HepG2 (cell line): ENCODE data around the gene GAN. TPM values are rescaled to one million over a fixed set of nuclear protein-coding genes. Genes with fewer than 3 reads are reported as not detected.

Experiments used
- ATF5 ChIP-seq: sonication (generic); formaldehyde crosslinking; IDR thresholded peaks from 2 replicates; pipeline ENCODE4 v1.4.0; 2020; ENCODE audit warnings: mild to moderate bottlenecking, low read depth, missing genetic modification reagents
- CTCF ChIP-seq: sonication (generic); formaldehyde crosslinking; IDR thresholded peaks from 2 replicates; pipeline ENCODE4 v1.5.0; 2020; ENCODE audit warnings: mild to moderate bottlenecking, missing genetic modification reagents, moderate library complexity
- ELF1 ChIP-seq: sonication (generic); formaldehyde crosslinking; IDR thresholded peaks from 2 replicates; pipeline ENCODE4 v1.4.0; 2020; ENCODE audit warnings: missing genetic modification reagents
- GMEB2 ChIP-seq: IDR thresholded peaks from 2 replicates; pipeline ENCODE4 v1.6.1; 2016; ENCODE audit warnings: missing biosample characterization, missing genetic modification reagents, low read depth
- HNRNPUL1 ChIP-seq: fragments of 200-400 bp; formaldehyde crosslinking; IDR thresholded peaks from 2 replicates; pipeline ENCODE4 v1.6.1; 2017; ENCODE audit warnings: low read depth, mild to moderate bottlenecking, low read length, moderate library complexity
- KLF9 ChIP-seq: IDR thresholded peaks from 2 replicates; pipeline ENCODE4 v1.6.1; 2016; ENCODE audit warnings: low read depth
- MEIS2 ChIP-seq: sonication (generic); formaldehyde crosslinking; IDR thresholded peaks from 2 replicates; pipeline ENCODE4 v1.9.0; 2021; ENCODE audit warnings: mild to moderate bottlenecking, missing genetic modification reagents
- SALL2 ChIP-seq: sonication (generic); formaldehyde crosslinking; IDR thresholded peaks from 2 replicates; pipeline ENCODE4 v1.8.1; 2023; ENCODE audit warnings: mild to moderate bottlenecking, missing genetic modification reagents, inconsistent platforms
- SNAPC4 ChIP-seq: sonication (generic); formaldehyde crosslinking; IDR thresholded peaks from 2 replicates; pipeline ENCODE4 v1.4.0; 2020; ENCODE audit warnings: mild to moderate bottlenecking, missing genetic modification reagents
- ZNF512B ChIP-seq: sonication (generic); formaldehyde crosslinking; IDR thresholded peaks from 2 replicates; pipeline ENCODE4 v1.5.1; 2020; ENCODE audit warnings: missing genetic modification reagents, mild to moderate bottlenecking, borderline replicate concordance
- ZNF672 ChIP-seq: sonication (generic); formaldehyde crosslinking; IDR thresholded peaks from 2 replicates; pipeline ENCODE4 v1.8.1; 2022; ENCODE audit warnings: missing genetic modification reagents
- ZSCAN9 ChIP-seq: IDR thresholded peaks from 2 replicates; pipeline ENCODE4 v1.6.1; 2016; ENCODE audit warnings: borderline replicate concordance
- polyA plus RNA-seq, 8 experiments: library from polyadenylated mRNA; depleted of rRNA in 3 of 8; stranded (reverse) in 7 of 8; unstranded in 1 of 8; fragments of >200 nt; fragmentation: Illumina TruSeq in 4 of 8; extraction: Trizol in 4 of 8; gene quantifications; 2 replicates each; pipeline versions ENCODE4 v1.2.1 to v1.2.3, GENCODE V29; 2011 to 2016; ENCODE audit warnings: low read depth in 4 of 8, missing spikeins in 1 of 8, mixed read lengths in 1 of 8; ENCODE audit not compliant: insufficient read depth in 1 of 8
- total RNA-seq, 5 experiments: library from RNA; depleted of rRNA; stranded (reverse); fragments of >200 nt; fragmentation: Illumina TruSeq; extraction: Trizol; gene quantifications; 2 replicates each; pipeline ENCODE4 v1.2.3, GENCODE V29; 2016; ENCODE audit warnings: low read depth in 1 of 5
- TF ChIP-seq, protein P1 (sequence below): sonication (generic); formaldehyde crosslinking; IDR thresholded peaks from 2 replicates; pipeline ENCODE4 v1.5.0; 2020; ENCODE audit warnings: mild to moderate bottlenecking, missing genetic modification reagents

GAN gene
- total and polyA plus RNA-seq, 2 of the 13 experiments (the other 11 are each of a cell fraction or from before 2014, with no cell fraction given) = 4.3 to 11.0 TPM

DNA sequence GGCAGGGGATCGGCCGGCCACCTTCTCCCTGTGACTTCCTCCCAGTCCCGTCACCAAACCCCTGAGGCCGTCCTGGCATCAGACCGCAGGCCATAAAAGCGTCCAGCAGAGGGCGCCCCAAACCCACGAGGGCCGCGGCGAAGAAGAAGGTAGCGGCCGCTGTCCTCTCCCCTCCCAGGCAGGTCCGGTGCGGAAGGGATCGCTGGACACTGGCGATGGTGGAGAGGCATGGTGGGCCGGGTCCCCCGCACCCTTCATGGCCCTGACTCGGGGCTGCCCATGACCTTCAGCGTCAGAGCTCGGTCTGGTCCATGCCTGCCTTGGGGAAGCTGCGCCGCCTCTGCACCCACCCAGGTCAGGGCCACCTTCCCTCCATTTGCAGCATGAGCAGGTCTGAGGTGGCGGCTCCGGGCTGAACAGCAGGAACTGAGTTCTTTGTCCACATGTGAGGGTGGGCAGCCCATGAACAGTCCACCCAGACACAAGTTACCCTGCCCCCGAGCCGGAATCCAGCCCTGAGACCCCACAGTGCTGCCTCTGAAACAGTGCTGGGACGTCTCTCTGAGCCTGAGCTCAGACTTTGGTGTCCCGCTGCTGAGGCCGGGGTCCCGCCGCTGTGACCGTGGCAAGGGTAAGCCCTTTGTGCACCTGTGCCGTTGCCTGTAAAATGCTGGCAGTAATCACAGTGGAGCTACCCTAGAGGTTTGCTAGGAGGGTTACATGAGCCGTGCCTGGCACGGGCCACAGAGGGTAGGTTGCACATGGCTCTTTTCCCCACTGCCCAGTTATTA lies 89.0 kb downstream of the GAN start (continued):
- TF ChIP-seq SNAPC4 (CRISPR knock-in tag) (no peak), ATF5 (no peak), ZNF512B (CRISPR knock-in tag) (0 out of 2 replicates have a peak, but pooled peaks have one; percentile 59), HNRNPUL1 (no peak), MEIS2 (CRISPR knock-in tag) (no peak), KLF9 (CRISPR knock-in tag) (no peak), ZNF672 (CRISPR knock-in tag) (no peak), CTCF (CRISPR knock-in tag) (peak; percentile 100), SALL2 (CRISPR knock-in tag) (no peak), ZSCAN9 (CRISPR knock-in tag) (no peak; the same call in 1 of the 2 replicates), ELF1 (CRISPR knock-in tag) (peak; percentile 48; the same call in 1 of the 2 replicates), GMEB2 (CRISPR knock-in tag) (no peak)
- TF ChIP-seq, protein P1, sequence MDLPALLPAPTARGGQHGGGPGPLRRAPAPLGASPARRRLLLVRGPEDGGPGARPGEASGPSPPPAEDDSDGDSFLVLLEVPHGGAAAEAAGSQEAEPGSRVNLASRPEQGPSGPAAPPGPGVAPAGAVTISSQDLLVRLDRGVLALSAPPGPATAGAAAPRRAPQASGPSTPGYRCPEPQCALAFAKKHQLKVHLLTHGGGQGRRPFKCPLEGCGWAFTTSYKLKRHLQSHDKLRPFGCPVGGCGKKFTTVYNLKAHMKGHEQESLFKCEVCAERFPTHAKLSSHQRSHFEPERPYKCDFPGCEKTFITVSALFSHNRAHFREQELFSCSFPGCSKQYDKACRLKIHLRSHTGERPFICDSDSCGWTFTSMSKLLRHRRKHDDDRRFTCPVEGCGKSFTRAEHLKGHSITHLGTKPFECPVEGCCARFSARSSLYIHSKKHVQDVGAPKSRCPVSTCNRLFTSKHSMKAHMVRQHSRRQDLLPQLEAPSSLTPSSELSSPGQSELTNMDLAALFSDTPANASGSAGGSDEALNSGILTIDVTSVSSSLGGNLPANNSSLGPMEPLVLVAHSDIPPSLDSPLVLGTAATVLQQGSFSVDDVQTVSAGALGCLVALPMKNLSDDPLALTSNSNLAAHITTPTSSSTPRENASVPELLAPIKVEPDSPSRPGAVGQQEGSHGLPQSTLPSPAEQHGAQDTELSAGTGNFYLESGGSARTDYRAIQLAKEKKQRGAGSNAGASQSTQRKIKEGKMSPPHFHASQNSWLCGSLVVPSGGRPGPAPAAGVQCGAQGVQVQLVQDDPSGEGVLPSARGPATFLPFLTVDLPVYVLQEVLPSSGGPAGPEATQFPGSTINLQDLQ (CRISPR knock-in tag) = no peak; the same call in 1 of the 2 replicates
